Esophagus muscularis mucosa (tissue), 4 donors: ENCODE data around the gene RHOBTB3. TPM values are rescaled to one million over a fixed set of nuclear protein-coding genes. Genes with fewer than 3 reads are reported as not detected.

Source experiments
- DNase-seq: peaks from one replicate; pipeline ENCODE4 v3.0.0-alpha.2; 2017; ENCODE audit errors: extremely low spot score
- H3K27ac ChIP-seq, 4 donors: fragments of 200-600 bp; sonication (generic); replicated peaks in 1 of 4; 1 replicate in 3 of 4; 2 replicates in 1 of 4; pipeline ENCODE4 v1.5.1; 2016 to 2019; ENCODE audit warnings: mild to moderate bottlenecking in 1 of 4
- H3K27me3 ChIP-seq, 4 donors: fragments of 200-600 bp; sonication (generic); one replicate each; pipeline versions ENCODE4 v1.5.1 to v1.6.0; 2016 to 2019
- H3K36me3 ChIP-seq, 4 donors: fragments of 200-600 bp; sonication (generic); one replicate each; pipeline ENCODE4 v1.5.1; 2016 to 2019
- H3K4me1 ChIP-seq, 4 donors: fragments of 200-600 bp; sonication (generic); one replicate each; pipeline ENCODE4 v1.5.1; 2016 to 2019
- H3K4me3 ChIP-seq, 4 donors: fragments of 200-600 bp; sonication (generic); 1 replicate in 2 of 4; 2 replicates in 2 of 4; pipeline ENCODE4 v1.5.1; 2016 to 2019; ENCODE audit warnings: mild to moderate bottlenecking in 4 of 4, moderate library complexity in 1 of 4
- H3K9me3 ChIP-seq, 4 donors: fragments of 200-600 bp; sonication (generic); 1 replicate in 3 of 4; 2 replicates in 1 of 4; pipeline ENCODE4 v1.5.1; 2016 to 2019
- CTCF ChIP-seq, 3 experiments: fragments of 200-600 bp in 2 of 3; fragments of 450-650 bp in 1 of 3; sonication (generic) in 2 of 3; IDR thresholded peaks; one replicate each; pipeline ENCODE4 v1.5.1; 2017 to 2019; ENCODE audit warnings: antibody characterized with exemption in 3 of 3, mild to moderate bottlenecking in 2 of 3, moderate library complexity in 1 of 3
- EP300 ChIP-seq: sonication (generic); formaldehyde crosslinking; IDR thresholded peaks from one replicate; pipeline ENCODE4 v1.6.1; 2017; ENCODE audit warnings: antibody characterized with exemption
- POLR2A ChIP-seq: fragments of 450-650 bp; IDR thresholded peaks from one replicate; pipeline ENCODE4 v1.6.1; 2017; ENCODE audit warnings: antibody characterized with exemption, moderate library complexity, mild to moderate bottlenecking, low read depth
- POLR2AphosphoS5 ChIP-seq, 2 donors: sonication (generic); formaldehyde crosslinking; IDR thresholded peaks; one replicate each; pipeline ENCODE4 v1.6.1; 2017; ENCODE audit warnings: antibody characterized with exemption in 2 of 2
- WGBS: methylation state at CpG from one replicate; pipeline ENCODE4 v1.1.5; 2018; 5-methylcytosine and 5-hydroxymethylcytosine counted together
- intact Hi-C: fragments of 100-400 bp; cut with DNase I; formaldehyde crosslinking; loops from one replicate; pipeline ENCODE4 v1.15.1; 2023
- total RNA-seq, 4 donors: library from RNA; depleted of rRNA; stranded (reverse); fragments of >200 nt; gene quantifications; one replicate each; pipeline versions ENCODE4 v1.1.0 to v1.2.1, GENCODE V29; 2016

RHOBTB3 gene
- total RNA-seq, 4 donors from 2014 or later, result 72.9 to 165 (median 89.2) TPM

- no peak for DNase-seq
- intact Hi-C loops, result no loop called here
- Histone ChIP-seq H3K9me3 (no peaks in the 10 kb centered on the region), H3K4me3 (no peak overlapping the region), H3K27ac (no peak overlapping the region), H3K27me3 (no peaks in the 10 kb centered on the region), H3K4me1 (peaks cover 0 to 4% (median 2%) of the 10 kb centered on the region in 4 donors), H3K36me3 (no peaks in the 10 kb centered on the region)
- 93% methylated on average over 4 of the region's 4 CpGs for whole genome bisulfite sequencing
- TF ChIP-seq CTCF (IDR thresholded peaks at IDR 0.05), result no peak
- TF ChIP-seq POLR2A, result no peak
- TF ChIP-seq EP300, result no peak
- TF ChIP-seq POLR2AphosphoS5 (IDR thresholded peaks at IDR 0.05), result no peak
Observed at GRCh38 chr5:95713960-95714710, 17.0 kb upstream of the RHOBTB3 start.

GRCh38 chr5:95715799-95716461 is 15.2 kb upstream of the RHOBTB3 start:
- no peak for DNase-seq
- WGBS, result 91% methylated on average over 5 of the region's 5 CpGs
- Histone ChIP-seq H3K27me3 (no peaks in the 10 kb centered on the region), H3K4me3 (no peak overlapping the region), H3K27ac (no peak overlapping the region), H3K36me3 (no peaks in the 10 kb centered on the region), H3K9me3 (no peaks in the 10 kb centered on the region), H3K4me1 (peaks cover 12 to 15% (median 14%) of the 10 kb centered on the region in 4 donors)
- no peak for TF ChIP-seq CTCF (IDR thresholded peaks at IDR 0.05)
- TF ChIP-seq POLR2A, result no peak
- TF ChIP-seq EP300, result no peak
- TF ChIP-seq POLR2AphosphoS5 (IDR thresholded peaks at IDR 0.05), result no peak
- intact Hi-C loops, result loop anchor here (5.0 kb wide), 1 partner anchor 39 kb away; no protein-coding TSS in a partner anchor

- no peak overlapping the region for H3K27ac ChIP-seq
- peaks cover 9 to 28% (median 25%) of the 10 kb centered on the region in 4 donors for H3K4me1 ChIP-seq
- TF ChIP-seq POLR2AphosphoS5 (IDR thresholded peaks at IDR 0.05), result no peak
- TF ChIP-seq EP300, result no peak
- TF ChIP-seq CTCF (IDR thresholded peaks at IDR 0.05), result no peak
- no peak for TF ChIP-seq POLR2A
- no peak for DNase-seq
- intact Hi-C loops, result loop anchor here (5.0 kb wide), 1 partner anchor 40 kb away; no protein-coding TSS in a partner anchor
- no peaks in the 10 kb centered on the region for H3K27me3 ChIP-seq
- H3K4me3 ChIP-seq, result no peak overlapping the region
- 91% methylated on average over 2 of the region's 2 CpGs for WGBS
- no peaks in the 10 kb centered on the region for H3K36me3 ChIP-seq
- no peaks in the 10 kb centered on the region for H3K9me3 ChIP-seq
Observed at GRCh38 chr5:95717439-95717838, 13.7 kb upstream of the RHOBTB3 start.

GRCh38 chr5:95718203-95718602 is 12.9 kb upstream of the RHOBTB3 start:
- intact Hi-C loops, result loop anchor here (5.0 kb wide), 1 partner anchor 41 kb away; no protein-coding TSS in a partner anchor
- WGBS, result 72% methylated on average over 2 of the region's 2 CpGs
- DNase-seq, result no peak
- Histone ChIP-seq H3K36me3 (no peaks in the 10 kb centered on the region), H3K27me3 (no peaks in the 10 kb centered on the region), H3K4me3 (no peak overlapping the region), H3K9me3 (no peaks in the 10 kb centered on the region), H3K4me1 (peaks cover 8 to 30% (median 25%) of the 10 kb centered on the region in 4 donors), H3K27ac (no peak overlapping the region)
- TF ChIP-seq POLR2A, result no peak
- no peak for TF ChIP-seq EP300
- TF ChIP-seq POLR2AphosphoS5 (IDR thresholded peaks at IDR 0.05), result no peak
- no peak for TF ChIP-seq CTCF (IDR thresholded peaks at IDR 0.05)
